GM19438 (cell line): Measurements from ENCODE around the gene CXCR3.

Experiments used
- ATAC-seq: cut with Tn5 transposase; IDR thresholded peaks from one replicate; pipeline ENCODE4 v1.9.1; 2021; ENCODE audit warnings: low read depth; ENCODE audit not compliant: unreplicated experiment

Gene CXCR3

DNA sequence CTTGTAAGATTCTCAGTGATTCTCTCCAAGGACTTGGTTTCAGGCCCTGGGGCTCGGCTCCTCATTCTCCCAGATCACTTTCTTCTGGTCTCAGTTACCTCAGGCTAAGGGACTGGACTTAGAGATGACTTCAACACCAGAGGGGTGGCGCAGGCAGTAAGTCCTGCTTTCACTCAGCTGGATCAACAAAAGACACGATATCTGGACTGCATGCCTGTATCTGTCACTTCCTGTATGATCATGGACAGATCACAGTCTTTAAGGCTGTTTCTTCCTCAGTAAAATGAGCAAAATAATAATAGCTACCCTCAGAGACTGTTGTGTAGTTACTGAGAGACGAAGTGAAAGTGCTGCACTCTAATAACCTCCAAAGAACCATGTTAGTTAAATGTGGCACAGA is 19.5 kb upstream of the CXCR3 start:
- no peak for ATAC-seq

- ATAC-seq, result no peak
Observed at GRCh38 chrX:71637253-71637618, 18.9 kb upstream of the CXCR3 start.

DNA sequence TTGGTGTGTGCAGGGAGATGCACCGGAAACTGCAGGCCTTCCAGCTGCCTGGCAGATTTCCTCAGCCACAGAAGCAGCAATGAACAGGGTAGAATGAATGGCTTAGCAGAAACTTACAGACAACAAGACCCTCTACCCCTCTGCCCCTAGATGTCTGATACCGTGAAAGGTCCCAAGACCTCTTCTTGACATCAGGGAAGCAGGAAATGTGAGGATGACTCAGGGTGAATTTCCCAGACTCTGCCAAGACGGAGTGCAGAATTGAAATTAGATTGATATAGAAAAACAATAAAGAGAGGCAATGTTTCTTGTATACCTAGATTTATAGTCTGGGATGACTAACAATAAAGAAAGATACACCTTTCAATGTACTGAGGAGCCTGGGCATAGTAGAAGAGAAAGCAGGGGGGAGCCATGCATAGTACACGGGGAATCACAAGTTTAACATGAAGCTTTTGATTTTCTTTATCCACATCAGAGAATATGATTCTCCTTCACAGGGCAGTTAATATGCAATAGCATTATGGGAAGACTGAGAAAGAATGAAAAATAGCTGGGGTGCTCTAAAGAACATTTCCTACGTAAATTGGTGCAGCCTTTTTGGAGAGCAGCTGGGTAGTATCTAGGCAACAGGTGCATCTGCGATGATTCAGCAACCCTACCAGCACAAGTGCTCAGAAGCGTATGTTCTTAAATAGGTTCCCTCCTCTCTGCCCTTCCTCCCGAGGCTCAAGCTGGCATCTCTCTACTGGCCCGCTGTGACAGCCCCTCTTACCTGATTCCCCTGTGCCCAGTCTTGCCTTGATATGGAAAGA is 18.3 kb upstream of the CXCR3 start:
- no peak for ATAC-seq

- ATAC-seq, result no peak
Observed at GRCh38 chrX:71634366-71634765, 16.1 kb upstream of the CXCR3 start.

DNA sequence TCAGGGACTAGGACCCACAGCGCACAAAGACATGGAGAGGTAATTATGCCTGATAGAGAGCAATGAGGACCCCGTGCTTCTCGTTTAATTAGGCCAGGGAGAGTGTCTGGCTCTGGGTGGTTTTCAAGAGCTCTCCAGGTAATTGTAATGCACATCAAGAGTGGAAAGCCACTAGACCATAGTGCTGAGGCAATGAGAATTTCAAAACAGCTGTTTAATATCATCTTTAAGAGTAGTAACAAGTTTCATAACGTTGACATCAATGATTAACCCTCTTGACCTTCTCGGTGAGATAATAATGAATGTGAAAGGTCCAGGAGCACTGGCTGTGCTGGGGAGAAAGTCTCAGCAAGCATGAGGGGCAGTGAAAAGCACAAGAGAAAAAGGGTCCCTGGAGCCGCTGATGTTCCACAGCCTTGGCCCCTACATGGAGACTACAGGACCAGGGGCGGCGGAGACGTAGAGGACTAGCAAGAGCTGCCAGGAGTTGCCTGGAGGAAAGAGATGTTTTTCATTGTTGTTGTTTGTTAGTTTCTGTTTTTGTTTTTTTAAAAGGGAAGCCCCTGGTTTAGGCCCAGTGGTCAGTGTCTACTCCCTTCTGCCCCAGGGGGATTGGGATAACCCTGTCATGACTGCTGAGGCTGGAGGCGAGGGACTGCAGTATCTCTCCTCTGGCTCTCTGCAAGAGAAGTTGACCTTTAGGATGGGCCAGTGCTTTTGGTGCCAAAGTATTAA is 14.8 kb upstream of the CXCR3 start:
- ATAC-seq, result peak; percentile 43

- ATAC-seq, result peak; percentile 75
Observed at GRCh38 chrX:71629467-71629866, 11.2 kb upstream of the CXCR3 start.

- ATAC-seq, result no peak
Observed at GRCh38 chrX:71627588-71628404, 9.5 kb upstream of the CXCR3 start.

- no peak for ATAC-seq
Observed at GRCh38 chrX:71626576-71626975, 8.3 kb upstream of the CXCR3 start.

DNA sequence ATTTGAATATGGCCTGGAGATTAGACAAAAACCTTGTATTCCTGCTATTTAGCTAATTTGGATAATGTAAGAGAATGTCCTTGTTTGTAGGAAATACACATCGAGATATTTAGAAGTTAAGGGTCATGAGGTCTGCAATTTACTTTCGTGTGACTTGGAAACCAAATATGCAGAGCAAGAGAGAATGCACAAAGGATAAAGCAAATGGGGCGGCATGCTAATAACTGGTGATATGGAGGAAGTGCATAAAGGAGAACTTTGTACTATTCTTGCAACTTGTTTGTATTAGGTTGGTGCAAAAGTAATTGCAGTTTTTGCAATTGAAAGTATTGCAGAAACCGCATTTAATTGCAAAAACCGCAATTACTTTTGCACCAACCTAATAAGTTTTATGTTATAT is 7.2 kb upstream of the CXCR3 start:
- ATAC-seq, result no peak

- ATAC-seq, result no peak
Observed at GRCh38 chrX:71623714-71624113, 5.4 kb upstream of the CXCR3 start.

DNA sequence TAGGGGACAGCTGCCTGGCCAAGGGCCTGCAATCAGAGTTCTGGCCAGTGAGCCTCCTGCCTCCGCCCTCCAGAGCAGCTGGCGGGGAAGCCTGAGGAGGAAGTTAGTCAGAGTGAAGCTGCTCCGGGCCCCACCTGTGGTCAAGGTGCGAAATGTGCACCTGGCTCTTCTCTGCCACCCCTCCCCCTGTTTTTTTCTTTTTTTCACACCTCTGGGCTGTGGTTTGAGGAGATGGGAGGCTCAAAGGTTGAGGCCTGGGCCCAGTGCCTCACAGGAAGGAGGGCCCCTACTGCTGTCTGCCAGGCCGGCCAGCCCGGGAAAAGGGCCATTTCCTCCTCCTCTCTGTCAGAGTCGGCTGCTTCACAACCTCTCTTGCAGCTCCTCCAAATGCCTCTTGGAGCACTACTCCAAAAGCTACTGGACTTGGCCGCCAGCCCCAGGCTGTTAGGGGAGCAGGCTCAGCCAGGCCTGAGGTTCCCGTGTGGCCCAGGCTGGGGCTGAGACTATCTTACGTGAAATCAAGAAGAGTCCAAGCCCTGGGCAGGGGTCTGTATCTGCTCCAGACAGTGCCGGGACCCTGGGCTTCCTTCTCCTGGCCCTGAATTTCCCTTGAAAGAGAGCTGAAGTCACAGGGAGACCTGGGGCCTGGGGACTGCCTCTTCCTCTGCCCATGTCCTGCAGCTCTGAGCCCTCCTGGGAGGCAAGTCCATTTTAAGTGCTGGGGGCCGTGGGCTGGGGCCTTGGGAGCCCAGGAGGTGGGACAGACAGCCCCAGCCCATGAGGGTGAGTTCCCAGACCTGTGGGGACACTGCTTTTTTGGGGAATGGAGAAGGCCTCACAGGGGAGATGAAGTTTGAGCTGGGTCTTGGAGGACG is 4.5 kb upstream of the CXCR3 start:
- peak; percentile 47 for ATAC-seq

GRCh38 chrX:71622032-71622575 is 3.8 kb upstream of the CXCR3 start:
- ATAC-seq, result no peak

DNA sequence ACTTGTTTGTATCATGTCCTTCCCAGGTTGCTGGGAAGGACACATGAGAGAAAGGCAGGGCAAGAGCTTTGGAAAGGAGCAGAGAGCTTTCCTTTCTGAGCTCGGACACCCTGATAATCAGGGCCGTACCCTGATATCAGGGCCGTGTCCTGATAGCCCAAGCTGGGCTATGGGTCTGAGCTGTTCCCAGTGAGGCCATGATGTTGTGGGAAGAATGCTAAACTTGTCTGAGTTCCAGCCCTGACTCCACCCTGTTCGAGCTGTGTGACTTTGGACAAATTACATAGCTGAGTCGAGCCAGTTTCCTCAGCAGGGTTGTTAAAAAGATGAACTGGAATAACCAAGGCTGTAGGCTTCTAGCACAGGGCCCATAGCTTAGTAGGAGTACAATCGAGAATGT is 3.3 kb upstream of the CXCR3 start:
- ATAC-seq, result no peak

GRCh38 chrX:71619986-71620385 is 1.7 kb upstream of the CXCR3 start:
- ATAC-seq, result no peak

- ATAC-seq, result no peak
Observed at GRCh38 chrX:71619193-71619592, 882 bp upstream of the CXCR3 start.

- ATAC-seq, result no peak
Observed at GRCh38 chrX:71618787-71619186, 476 bp upstream of the CXCR3 start.

GRCh38 chrX:71617742-71618141 is 569 bp downstream of the CXCR3 start:
- ATAC-seq, result no peak

- no peak for ATAC-seq
Observed at GRCh38 chrX:71616672-71617529, 1.4 kb downstream of the CXCR3 start.

GRCh38 chrX:71615954-71616353 is 2.4 kb downstream of the CXCR3 start:
- no peak for ATAC-seq
